ENCODE measurements around the gene FCER1G.

FCER1G gene

GRCh38 chr1:161215076-161215475, at the start of gene FCER1G:
FCER1G (plus strand) TSS chr1:161215295; CDS start chr1:161215322, 27 bp downstream.
- no peak for DNase-seq

DNA sequence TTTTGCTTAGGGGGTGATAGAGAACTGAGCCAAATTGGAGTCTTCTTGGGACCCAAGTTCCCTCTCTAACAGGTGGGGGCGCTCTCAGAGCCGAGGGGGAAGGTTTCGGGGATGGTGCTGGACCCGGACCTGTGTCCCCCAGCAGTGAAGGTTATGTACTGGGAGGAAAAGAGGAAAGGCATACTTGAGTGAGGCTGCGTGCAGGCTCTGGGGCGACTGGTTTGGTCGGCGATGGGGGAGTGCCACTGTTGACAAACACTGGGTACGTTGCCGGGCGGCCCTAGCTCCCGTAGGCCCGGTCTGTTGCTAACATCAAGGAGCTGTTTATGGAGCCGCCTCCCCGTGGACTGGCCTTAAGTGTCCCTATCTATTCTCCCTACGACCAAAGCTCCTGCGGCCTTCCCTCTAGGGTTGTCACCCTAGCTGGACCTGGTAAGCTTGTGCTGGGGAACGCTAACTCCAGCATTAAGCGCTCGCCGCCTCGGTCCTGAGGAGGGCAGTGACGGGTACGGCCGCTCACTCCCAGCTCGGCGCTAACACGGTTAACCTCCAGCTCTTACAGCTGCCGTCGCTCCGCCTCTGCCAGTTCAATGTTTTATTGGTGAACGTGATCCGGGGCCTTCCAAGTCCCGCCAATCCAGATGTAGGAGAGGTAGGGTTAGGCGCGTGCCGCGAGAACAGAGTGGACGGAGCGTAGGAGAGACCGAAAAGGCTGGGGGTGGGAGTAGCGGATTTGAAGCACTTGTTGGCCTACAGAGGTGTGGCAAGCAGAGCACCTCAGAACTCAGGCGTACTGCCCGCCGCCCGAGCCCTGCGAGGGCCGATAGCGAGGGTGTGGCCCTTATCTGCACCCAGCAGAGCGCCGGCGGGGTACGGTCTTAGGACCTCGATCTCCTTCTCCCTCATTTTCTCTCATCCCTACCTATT, 49.1 kb upstream of the FCER1G start, which contains the start of gene PPOX:
PPOX (plus strand) TSS at position 685 of the 927 bp plus-strand sequence. CDS start 422 bp downstream, outside the sequence.
- DNase-seq: peak; percentile 95

GRCh38 chr1:161166669-161167548, 48.2 kb upstream of the FCER1G start:
- no peak for DNase-seq

DNA sequence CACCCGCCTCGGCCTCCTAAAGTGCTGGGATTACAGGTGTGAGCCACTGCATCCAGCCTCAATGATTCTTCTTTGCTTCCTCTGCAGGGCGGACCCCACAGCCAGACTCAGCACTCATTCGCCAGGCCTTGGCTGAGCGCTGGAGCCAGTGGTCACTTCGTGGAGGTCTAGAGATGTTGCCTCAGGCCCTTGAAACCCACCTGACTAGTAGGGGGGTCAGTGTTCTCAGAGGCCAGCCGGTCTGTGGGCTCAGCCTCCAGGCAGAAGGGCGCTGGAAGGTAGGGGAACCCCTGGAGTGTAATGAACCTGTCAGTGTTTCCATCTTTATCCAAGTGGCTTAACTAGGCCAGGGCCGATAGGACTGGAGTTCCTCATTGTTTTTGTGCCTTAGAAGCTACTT, 46.2 kb upstream of the FCER1G start:
- no peak for DNase-seq

DNA sequence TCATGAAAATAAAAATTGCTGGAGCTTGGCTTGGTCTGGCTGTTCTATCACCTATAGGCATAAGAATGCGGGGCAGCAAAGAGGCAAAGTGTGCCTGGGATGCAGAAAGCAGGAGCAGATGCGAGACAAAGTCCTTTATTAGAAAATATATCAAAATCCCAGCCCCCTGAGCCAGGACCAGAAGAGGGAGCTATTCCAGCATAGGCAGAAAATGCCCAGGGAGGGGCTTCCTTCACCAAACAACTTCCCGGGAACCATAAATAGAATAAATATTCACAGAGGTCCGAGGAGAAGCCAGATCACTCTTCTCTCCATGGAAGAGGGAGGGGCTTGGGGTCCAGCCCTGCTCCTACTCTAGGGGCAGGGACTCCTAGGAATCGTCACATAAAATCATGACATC, 43.9 kb upstream of the FCER1G start:
- no peak for DNase-seq

DNA sequence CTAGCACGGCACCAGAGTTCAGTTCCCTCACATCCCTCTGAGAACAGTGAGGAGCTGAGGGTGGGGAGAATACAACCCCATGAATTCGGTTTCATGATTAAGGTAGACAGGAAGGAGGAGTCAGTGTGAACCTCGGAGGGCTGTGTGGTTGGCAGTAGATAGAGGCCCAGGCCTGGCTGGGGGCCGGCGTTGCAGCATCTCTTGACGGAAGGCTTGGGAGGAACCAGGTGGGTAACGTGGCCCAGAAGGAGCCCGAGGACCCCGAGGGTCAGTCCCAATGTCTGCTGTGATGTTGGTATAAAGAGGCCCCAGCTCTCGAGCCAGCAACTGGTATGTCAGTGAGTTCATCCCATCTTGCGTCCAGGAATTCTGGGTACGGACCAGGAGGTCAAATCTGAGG, 43.4 kb upstream of the FCER1G start:
- DNase-seq: no peak

GRCh38 chr1:161172349-161172748, 42.7 kb upstream of the FCER1G start:
- DNase-seq: no peak

- DNase-seq: no peak
Measured at GRCh38 chr1:161172776-161173376, 42.2 kb upstream of the FCER1G start.

- DNase-seq: no peak
Measured at GRCh38 chr1:161173711-161174110, 41.4 kb upstream of the FCER1G start.

GRCh38 chr1:161174911-161175310, 40.2 kb upstream of the FCER1G start:
- no peak for DNase-seq

GRCh38 chr1:161175771-161176453, 39.2 kb upstream of the FCER1G start:
- no peak for DNase-seq

DNA sequence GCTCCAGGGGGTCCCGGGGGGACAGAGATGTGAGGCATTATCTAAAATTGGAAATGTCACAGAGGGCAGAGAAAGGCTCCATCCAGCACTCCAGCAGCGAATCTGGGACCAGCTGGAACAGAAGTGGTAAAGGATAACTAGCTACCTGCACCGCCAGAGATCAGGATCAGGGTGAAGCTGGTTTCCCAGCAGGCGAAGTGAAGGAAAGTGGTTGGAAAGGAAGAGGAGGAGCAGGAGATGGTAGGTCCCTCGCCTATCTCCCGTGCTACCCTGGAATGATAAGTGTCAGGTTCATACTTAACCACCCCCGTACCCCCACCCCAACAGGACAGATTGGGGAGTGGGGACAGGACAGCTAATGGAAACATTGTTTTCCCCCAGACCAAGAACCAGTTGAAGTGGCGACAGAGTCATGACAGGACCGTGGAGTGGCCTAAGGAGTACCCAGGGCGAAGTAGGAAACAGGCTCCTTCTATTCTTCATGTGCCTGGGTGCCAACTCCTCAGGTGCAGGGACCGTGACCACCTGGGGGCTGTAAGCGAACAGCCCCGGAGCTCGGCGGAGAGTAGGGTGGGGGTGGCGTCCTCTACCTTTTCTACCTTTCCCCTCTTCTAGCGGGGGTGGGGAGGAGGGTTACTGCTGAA, 38.5 kb upstream of the FCER1G start:
- no peak for DNase-seq

- peak; percentile 79 for DNase-seq
Measured at GRCh38 chr1:161177112-161177935, 37.8 kb upstream of the FCER1G start, which contains the start of gene B4GALT3. B4GALT3 (minus strand) TSS chr1:161177507; CDS start chr1:161176060, 1,447 bp downstream.

DNA sequence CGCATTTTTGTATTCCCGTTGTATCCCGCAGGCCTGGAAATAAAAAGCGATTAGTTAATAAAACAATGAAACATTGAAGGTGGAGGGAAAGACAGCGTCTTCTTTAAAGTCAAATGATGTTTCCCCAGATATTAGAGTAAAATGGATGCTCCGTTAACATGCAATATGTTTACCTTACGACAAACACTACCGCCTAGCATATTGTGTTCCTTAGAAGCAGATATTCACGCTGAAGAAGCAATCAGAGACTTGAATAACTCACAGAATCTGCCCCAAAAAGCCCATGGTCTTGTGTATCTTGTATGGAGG, 37.2 kb upstream of the FCER1G start:
- DNase-seq: no peak

GRCh38 chr1:161179698-161180097, 35.4 kb upstream of the FCER1G start:
- no peak for DNase-seq

DNA sequence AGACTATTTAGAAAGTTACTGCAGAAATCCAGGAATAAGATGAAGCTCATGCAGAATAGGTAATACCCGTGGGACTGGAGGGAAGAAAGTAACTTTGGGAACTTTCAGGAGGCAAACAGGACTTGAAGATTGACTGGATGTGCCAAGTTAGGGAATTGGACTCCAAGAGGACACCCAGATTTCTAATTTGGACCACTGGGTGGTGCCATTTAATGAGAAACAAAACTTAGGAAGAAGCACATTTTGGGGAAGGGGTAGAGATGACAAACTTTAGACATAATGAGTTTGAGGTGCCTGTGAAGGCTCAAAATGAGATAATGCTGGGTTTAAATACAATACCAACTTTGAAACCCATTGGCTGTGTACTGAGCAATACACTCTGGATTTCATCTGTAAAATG, 34.5 kb upstream of the FCER1G start:
- no peak for DNase-seq

- no peak for DNase-seq
Measured at GRCh38 chr1:161182214-161182613, 32.9 kb upstream of the FCER1G start.

DNA sequence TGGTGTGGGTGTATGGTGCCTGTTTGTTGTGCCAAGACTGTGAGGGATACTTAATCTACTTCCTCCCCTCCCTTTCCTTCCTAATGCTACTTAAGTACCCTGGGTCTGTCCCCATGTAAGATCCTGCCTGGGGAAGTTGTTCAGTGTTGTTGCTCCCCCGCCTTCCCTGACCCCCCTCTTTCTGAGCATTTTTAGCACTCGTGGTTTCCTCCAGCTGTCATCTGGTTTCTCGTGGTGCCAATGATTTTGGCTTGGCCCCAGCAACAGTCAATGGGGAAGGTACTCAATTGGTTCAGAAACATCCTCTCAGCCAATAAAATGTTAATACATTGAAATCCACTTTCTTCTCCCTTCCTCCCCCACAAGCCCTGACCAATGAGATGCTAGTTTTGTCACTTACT, 29.8 kb upstream of the FCER1G start:
- peak; percentile 28 for DNase-seq

DNA sequence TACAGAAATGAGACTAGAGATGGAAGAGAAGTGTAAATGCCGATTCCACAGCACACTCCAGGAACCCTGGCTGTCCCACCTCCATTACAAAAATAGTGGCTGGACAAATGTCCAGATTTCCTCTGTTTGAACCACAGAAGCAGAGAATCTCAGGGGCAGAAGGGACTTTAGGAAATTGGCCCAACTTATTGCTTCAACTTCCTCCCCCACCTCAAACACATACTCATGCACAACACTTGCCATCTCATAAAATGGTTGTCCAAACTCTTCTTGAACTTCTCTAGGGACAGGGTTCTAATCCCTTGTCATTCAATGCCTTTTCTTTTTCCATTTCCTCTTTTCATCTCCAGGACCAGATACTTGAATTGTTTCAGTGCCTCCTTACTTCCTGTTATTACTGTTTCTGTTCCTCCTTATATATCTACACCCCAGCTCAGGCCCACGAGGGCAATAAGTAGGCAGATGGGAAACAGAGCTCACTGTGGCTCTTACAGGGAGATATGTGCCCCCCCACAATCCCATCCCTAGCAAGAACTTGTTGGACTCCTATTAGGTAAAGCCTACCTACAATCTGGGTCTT, 29.3 kb upstream of the FCER1G start:
- no peak for DNase-seq

GRCh38 chr1:161187311-161187710, 27.8 kb upstream of the FCER1G start:
- DNase-seq: no peak

DNA sequence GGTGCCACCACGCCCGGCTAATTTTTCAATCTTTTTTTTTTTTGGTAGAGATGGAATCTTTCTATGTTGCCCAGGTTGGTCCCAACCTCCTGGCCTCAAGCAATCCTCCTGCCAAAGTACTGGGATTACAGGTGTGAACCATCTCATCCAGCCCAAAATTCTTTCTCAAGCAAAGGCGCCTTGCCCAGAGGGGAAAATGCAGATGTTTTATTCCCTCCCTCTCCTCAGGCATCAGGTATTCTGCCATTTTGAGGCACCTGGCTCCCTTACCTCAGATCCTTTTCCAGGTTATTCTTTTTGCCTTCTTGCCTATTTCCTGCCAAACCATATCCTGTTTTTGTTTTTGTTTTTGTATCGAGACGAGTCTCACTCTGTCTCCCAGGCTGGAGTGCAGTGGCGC, 26.7 kb upstream of the FCER1G start:
- no peak for DNase-seq

All from NCI-H2107 (cell line).